ENCODE data around the gene SPTLC1. TPM values are rescaled to one million over a fixed set of nuclear protein-coding genes. Genes with fewer than 3 reads are reported as not detected.
"Not testable (repeated sequence)": the region's sequence is repeated elsewhere in the genome, so short reads cannot be mapped to it uniquely, and the experiment has no call there.

The SPTLC1 gene
- total RNA-seq, 1 donor from 2014 or later: 60.1 TPM

GRCh38 chr9:92035687-92036410 lies 79.4 kb downstream of the SPTLC1 start:
- no peak for DNase-seq (ENCODE audit: low spot score)

GRCh38 chr9:92035146-92035545 lies 80.1 kb downstream of the SPTLC1 start:
- DNase-seq (ENCODE audit: low spot score): no peak

GRCh38 chr9:92033991-92034390 lies 81.2 kb downstream of the SPTLC1 start:
- no peak for DNase-seq (ENCODE audit: low spot score)

GRCh38 chr9:92033307-92033706 lies 81.9 kb downstream of the SPTLC1 start:
- DNase-seq (ENCODE audit: low spot score): no peak

GRCh38 chr9:92032891-92033290 lies 82.3 kb downstream of the SPTLC1 start:
- DNase-seq (ENCODE audit: low spot score): no peak

DNA sequence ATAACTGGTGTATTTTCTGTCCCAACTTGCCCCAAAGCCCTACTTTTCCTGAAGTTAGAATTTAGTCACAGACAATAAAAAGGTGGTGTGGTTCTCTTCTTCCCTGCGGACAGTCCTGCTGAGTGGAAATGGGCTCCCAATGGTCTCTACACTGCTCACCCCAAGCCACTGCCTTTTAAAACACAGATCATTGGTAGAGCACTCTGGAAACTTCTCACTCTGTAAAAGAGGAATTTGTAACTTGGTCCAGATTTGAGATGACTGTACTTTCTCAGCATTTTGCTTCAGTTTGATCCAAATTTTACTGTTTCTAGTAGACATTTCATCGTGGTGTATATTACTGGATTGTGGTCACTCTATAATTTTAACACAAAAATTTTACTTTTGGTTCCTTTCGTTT lies 84.8 kb downstream of the SPTLC1 start:
- no peak for DNase-seq (ENCODE audit: low spot score)

GRCh38 chr9:92029553-92029952 lies 85.7 kb downstream of the SPTLC1 start:
- no peak for DNase-seq (ENCODE audit: low spot score)

DNA sequence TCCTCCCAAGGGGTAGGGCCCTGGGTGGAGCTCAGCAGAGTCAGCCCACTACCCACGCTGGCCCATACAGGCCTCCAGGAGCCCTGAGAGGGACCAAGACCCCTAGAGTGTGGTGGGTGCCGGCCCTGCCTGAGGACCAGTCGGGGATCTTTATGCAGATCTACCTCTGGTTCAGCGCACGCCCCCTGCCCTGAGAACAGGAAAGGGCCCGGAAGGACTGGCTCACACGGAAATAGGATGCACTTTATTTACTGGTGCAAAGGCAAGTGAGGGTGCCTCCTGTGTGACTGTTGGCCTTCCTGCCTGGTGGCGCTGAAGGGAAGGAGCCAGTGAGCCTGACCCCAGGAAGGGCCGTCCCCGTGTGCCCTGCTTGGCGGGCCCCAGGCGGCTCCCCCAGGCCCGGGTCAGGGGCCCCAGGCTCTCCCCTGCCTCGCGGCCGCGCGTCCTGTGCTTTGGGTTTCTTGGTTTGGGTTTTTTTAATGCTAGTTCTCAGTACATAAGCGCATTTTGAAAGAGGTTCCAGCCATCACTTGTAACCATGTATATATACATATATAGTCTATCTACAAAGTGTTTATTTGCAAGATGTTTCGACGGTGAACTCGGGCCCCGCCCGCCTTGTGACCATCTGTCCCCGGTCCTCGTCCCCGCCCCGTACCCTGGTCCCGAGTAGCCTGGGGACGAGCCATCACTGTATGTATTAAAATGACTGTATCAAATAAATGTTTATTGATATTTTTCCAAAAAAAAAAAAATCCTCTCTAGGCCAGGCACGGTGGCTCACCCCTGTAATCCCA lies 88.8 kb downstream of the SPTLC1 start:
- DNase-seq (ENCODE audit: low spot score): no peak

- DNase-seq (ENCODE audit: low spot score): not testable (repeated sequence)
These were observed 93.2 kb downstream of the SPTLC1 start for GRCh38 chr9:92021785-92022541.

- no peak for DNase-seq (ENCODE audit: low spot score)
These were observed 95.6 kb downstream of the SPTLC1 start for GRCh38 chr9:92019658-92020057.

GRCh38 chr9:92010705-92011536 lies 104.3 kb downstream of the SPTLC1 start:
- DNase-seq (ENCODE audit: low spot score): no peak

- DNase-seq (ENCODE audit: low spot score): not testable (repeated sequence)
These were observed 105.0 kb downstream of the SPTLC1 start for GRCh38 chr9:92010253-92010652.

DNA sequence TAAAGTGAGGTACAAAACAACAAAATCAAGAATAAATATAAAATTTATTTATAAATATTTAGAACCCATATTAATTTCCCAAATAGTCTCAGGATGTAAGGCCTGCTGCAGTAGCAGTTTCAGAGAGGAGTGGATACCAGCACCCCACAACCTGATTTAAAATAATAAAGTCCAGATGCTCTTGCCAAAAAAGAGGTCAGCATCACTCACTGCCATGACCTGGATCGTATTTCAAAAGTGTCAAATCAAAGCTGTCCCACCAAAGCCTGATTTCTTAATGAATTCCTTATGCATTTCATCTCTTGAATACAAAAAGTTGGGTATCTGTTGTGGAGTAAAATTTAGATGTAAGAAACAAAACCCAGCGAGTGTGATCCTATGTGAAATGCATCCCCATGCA lies 107.2 kb downstream of the SPTLC1 start:
- DNase-seq (ENCODE audit: low spot score): no peak

GRCh38 chr9:92004045-92004392 lies 111.2 kb downstream of the SPTLC1 start:
- no peak for DNase-seq (ENCODE audit: low spot score)

GRCh38 chr9:92003308-92004044 lies 111.7 kb downstream of the SPTLC1 start:
- no peak for DNase-seq (ENCODE audit: low spot score)

GRCh38 chr9:92001948-92002347 lies 113.3 kb downstream of the SPTLC1 start:
- DNase-seq (ENCODE audit: low spot score): not testable (repeated sequence)

- DNase-seq (ENCODE audit: low spot score): no peak
These were observed 114.0 kb downstream of the SPTLC1 start for GRCh38 chr9:92001244-92001643.

DNA sequence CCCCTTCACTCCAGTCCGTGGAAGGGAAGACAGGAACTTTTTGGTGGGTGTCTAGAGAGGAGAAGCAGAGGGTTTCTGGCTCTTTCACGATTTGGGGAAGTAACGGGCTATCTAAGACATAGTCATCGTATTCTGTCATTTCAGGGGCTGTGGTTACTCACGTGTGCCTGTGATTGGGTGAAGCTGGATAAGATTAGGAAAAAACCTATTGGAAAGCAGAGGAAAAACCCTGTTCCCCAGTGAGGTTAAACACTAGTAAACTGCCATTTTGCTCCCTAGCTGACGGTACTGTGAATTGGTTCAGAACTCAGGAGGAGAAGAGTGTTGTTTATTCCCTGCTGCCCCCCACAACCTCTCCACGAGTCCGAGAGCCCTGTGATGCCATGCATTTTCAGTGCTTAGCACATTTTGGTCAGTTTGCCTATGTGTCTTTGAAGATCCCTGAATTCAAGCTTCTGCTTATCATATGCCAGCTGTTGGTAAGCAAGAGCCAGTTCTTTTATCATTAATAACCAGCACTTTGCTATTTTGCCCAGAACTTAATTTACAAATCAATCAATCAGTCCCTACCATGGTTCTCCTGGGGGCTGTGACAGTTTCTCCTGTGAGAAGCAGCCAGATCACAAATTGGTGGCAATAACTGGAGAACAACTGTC lies 120.1 kb downstream of the SPTLC1 start:
- no peak for DNase-seq (ENCODE audit: low spot score)

DNA sequence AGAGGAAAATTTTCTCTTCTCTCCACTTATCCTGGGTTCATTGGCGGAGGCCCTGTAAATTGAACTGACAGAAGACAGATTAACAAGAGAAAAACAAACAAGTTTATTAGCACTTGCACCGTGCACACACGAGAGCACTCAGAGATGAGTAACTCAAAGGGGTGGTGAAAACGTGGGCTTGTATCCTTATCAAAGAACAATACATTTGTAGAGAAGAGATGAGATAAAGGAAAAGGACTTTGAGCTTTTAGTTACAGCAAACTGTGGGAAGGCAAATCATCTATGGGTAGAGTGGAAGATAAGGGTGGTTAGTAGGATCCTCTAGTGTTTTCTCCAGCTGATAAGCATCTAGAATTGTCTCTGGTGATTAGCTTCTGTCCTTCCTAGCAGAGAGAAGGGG lies 120.8 kb downstream of the SPTLC1 start:
- no peak for DNase-seq (ENCODE audit: low spot score)

All from mesenteric fat pad (tissue), 1 donor.